Measurements from ENCODE around the gene EFTUD2.

Gene EFTUD2

GRCh38 chr17:44804302-44805089, 94.7 kb downstream of the EFTUD2 start:
- DNase-seq = no peak

GRCh38 chr17:44801880-44802279, 97.4 kb downstream of the EFTUD2 start:
- DNase-seq = no peak

Data from NCI-H1105 treated with DMSO at 0.1 percent for 48 hours (cell line).